Karpas-422 (cell line): Measurements from ENCODE around the gene LRRC74A. TPM values are rescaled to one million over a fixed set of nuclear protein-coding genes. Genes with fewer than 3 reads are reported as not detected.
A peak's percentile ranks its signal among the peaks of the same experiment; 100 is the strongest.

Source experiments
- DNase-seq: peaks from one replicate; pipeline ENCODE4 v3.0.0-alpha.2; 2015
- H2AFZ ChIP-seq: fragments of 200-600 bp; sonication (generic); 2 replicates; pipeline ENCODE4 v1.6.1; 2014; ENCODE audit warnings: antibody characterized with exemption, low read length, mixed read lengths
- H3K27ac ChIP-seq: fragments of 200-600 bp; sonication (generic); 2 replicates; pipeline ENCODE4 v1.5.1; 2014; ENCODE audit warnings: mild to moderate bottlenecking, low read length, moderate library complexity
- H3K27me3 ChIP-seq: fragments of 200-600 bp; sonication (generic); 2 replicates; pipeline ENCODE4 v1.6.1; 2014; ENCODE audit warnings: low read length, mixed read lengths
- H3K36me3 ChIP-seq: fragments of 200-600 bp; sonication (generic); 2 replicates; pipeline ENCODE4 v1.6.1; 2014; ENCODE audit warnings: low read length, mixed read lengths; ENCODE audit not compliant: insufficient read depth
- H3K4me1 ChIP-seq: fragments of 200-600 bp; sonication (generic); 2 replicates; pipeline ENCODE4 v1.6.1; 2014; ENCODE audit warnings: mild to moderate bottlenecking, low read length, mixed read lengths
- H3K4me2 ChIP-seq: fragments of 200-600 bp; sonication (generic); 2 replicates; pipeline ENCODE4 v1.6.1; 2014; ENCODE audit warnings: low read length, low read depth, mild to moderate bottlenecking; ENCODE audit not compliant: poor library complexity, severe bottlenecking
- H3K4me3 ChIP-seq: fragments of 200-600 bp; sonication (generic); 2 replicates; pipeline ENCODE4 v1.5.1; 2014; ENCODE audit warnings: mild to moderate bottlenecking, antibody characterized with exemption, low read length, mixed read lengths
- H3K79me2 ChIP-seq: fragments of 200-600 bp; sonication (generic); 2 replicates; pipeline ENCODE4 v1.6.1; 2014; ENCODE audit warnings: mild to moderate bottlenecking, low read length, mixed read lengths
- H3K9ac ChIP-seq: fragments of 200-600 bp; sonication (generic); 2 replicates; pipeline ENCODE4 v1.6.0; 2014; ENCODE audit warnings: low read length
- H3K9me2 ChIP-seq: fragments of 200-600 bp; sonication (generic), shearing (Covaris generic); replicated peaks from 2 replicates; pipeline ENCODE4 v1.6.0; 2014; ENCODE audit warnings: mild to moderate bottlenecking, low read length, moderate library complexity; ENCODE audit not compliant: insufficient read depth
- H3K9me3 ChIP-seq: fragments of 300-700, 200-600 bp; sonication (generic); 2 replicates; pipeline ENCODE4 v1.6.1; 2014; ENCODE audit warnings: low read length, mixed read lengths
- H4K20me1 ChIP-seq: fragments of 200-600 bp; sonication (generic); 2 replicates; pipeline ENCODE4 v1.6.1; 2014; ENCODE audit warnings: mild to moderate bottlenecking, antibody characterized with exemption, low read length, low read depth; ENCODE audit not compliant: insufficient read depth
- total RNA-seq: library from RNA; depleted of rRNA; stranded (reverse); fragments of >200 nt; shearing (Covaris generic); gene quantifications from 2 replicates; pipeline ENCODE4 v1.2.3, GENCODE V29; 2014; ENCODE audit warnings: low replicate concordance; rRNA removed

LRRC74A gene
- total RNA-seq, 1 experiment from 2014 or later: not detected

GRCh38 chr14:76917745-76918255 lies 91.6 kb downstream of the LRRC74A start:
- no peak overlapping the region for H3K4me3 ChIP-seq
- H3K36me3 ChIP-seq: no peaks in the 10 kb centered on the region
- H3K9ac ChIP-seq: peak overlapping the region; percentile 8; the same call in 1 of the 2 replicates
- H3K9me2 ChIP-seq: no peaks in the 10 kb centered on the region
- H3K4me1 ChIP-seq: peaks cover 45% of the 10 kb centered on the region
- no peaks in the 10 kb centered on the region for H3K27me3 ChIP-seq
- H3K9me3 ChIP-seq: no peaks in the 10 kb centered on the region
- H3K79me2 ChIP-seq: no peaks in the 10 kb centered on the region
- no peak overlapping the region for H3K27ac ChIP-seq
- no peaks in the 10 kb centered on the region for H4K20me1 ChIP-seq
- H3K4me2 ChIP-seq: no peak overlapping the region
- DNase-seq: no peak
- no peak overlapping the region for H2AFZ ChIP-seq

- H3K4me3 ChIP-seq: no peak overlapping the region
- no peak overlapping the region for H3K4me2 ChIP-seq
- H4K20me1 ChIP-seq: no peaks in the 10 kb centered on the region
- H3K27me3 ChIP-seq: no peaks in the 10 kb centered on the region
- no peaks in the 10 kb centered on the region for H3K79me2 ChIP-seq
- H3K4me1 ChIP-seq: peaks cover 51% of the 10 kb centered on the region
- no peaks in the 10 kb centered on the region for H3K36me3 ChIP-seq
- no peak overlapping the region for H2AFZ ChIP-seq
- H3K9me3 ChIP-seq: no peaks in the 10 kb centered on the region
- no peaks in the 10 kb centered on the region for H3K9me2 ChIP-seq
- H3K9ac ChIP-seq: peak overlapping the region; percentile 8; the same call in 1 of the 2 replicates
- DNase-seq: no peak
- H3K27ac ChIP-seq: no peak overlapping the region
Observed at GRCh38 chr14:76918256-76918781, 92.1 kb downstream of the LRRC74A start.

- peaks cover 56% of the 10 kb centered on the region for H3K4me1 ChIP-seq
- no peaks in the 10 kb centered on the region for H3K27me3 ChIP-seq
- no peaks in the 10 kb centered on the region for H3K9me2 ChIP-seq
- peak overlapping the region; percentile 57 for H3K4me2 ChIP-seq
- H2AFZ ChIP-seq: no peak overlapping the region
- H3K79me2 ChIP-seq: no peaks in the 10 kb centered on the region
- H3K4me3 ChIP-seq: no peak overlapping the region
- H3K36me3 ChIP-seq: no peaks in the 10 kb centered on the region
- H3K27ac ChIP-seq: no peak overlapping the region
- no peaks in the 10 kb centered on the region for H3K9me3 ChIP-seq
- no peak for DNase-seq
- no peaks in the 10 kb centered on the region for H4K20me1 ChIP-seq
- H3K9ac ChIP-seq: peak overlapping the region; percentile 51
Observed at GRCh38 chr14:76918782-76919394, 92.7 kb downstream of the LRRC74A start.

Other genes starting within 250 kb of the LRRC74A start
- gene VASH1, start 64.9 kb upstream of the LRRC74A start, total RNA-seq: not detected in 2 replicates
- 19.9 and 29.4 TPM in 2 replicates for gene ANGEL1, start 13.5 kb upstream of the LRRC74A start, total RNA-seq
- gene IRF2BPL, start 202.3 kb downstream of the LRRC74A start, total RNA-seq: 11.8 and 22.2 TPM in 2 replicates